Caco-2 (cell line): ENCODE measurements around the gene LSM10. TPM values are rescaled to one million over a fixed set of nuclear protein-coding genes. Genes with fewer than 3 reads are reported as not detected.

Experiments used
- BruUV-seq: library from RNA; stranded (reverse); fragments of 400-500 nt; replicated peaks from 2 replicates; lab custom pipeline; 2021; lab: Mats Ljungman, UMichigan
- CTCF ChIA-PET: fragments of 300-600 bp; sonication (Branson Sonifier 250); formaldehyde crosslinking; loops from one replicate; lab custom pipeline; 2022; ENCODE audit warnings: antibody characterized with exemption; lab: Charles Lee
- POLR2A ChIA-PET: fragments of 300-600 bp; sonication (Branson Sonifier 250); formaldehyde crosslinking; loops from one replicate; lab custom pipeline; 2022; ENCODE audit warnings: antibody characterized with exemption; lab: Charles Lee
- DNase-seq, 2 experiments: peaks; one replicate each; pipeline versions ENCODE4 v3.0.0 to v3.0.0-alpha.2; 2020 to 2022
- H3K27me3 ChIP-seq: replicated peaks from 2 replicates; pipeline ENCODE4 v1.6.0; 2011; ENCODE audit warnings: low read length; ENCODE audit not compliant: control insufficient read depth, insufficient read depth
- H3K36me3 ChIP-seq: 2 replicates; pipeline ENCODE4 v1.5.1; 2011; ENCODE audit warnings: low read length; ENCODE audit not compliant: control insufficient read depth, insufficient read depth
- H3K4me1 ChIP-seq: fragments of 250-450 bp; sonication (Bioruptor Pico); 2 replicates; pipeline ENCODE4 v1.5.1; 2020; ENCODE audit warnings: mild to moderate bottlenecking
- H3K4me3 ChIP-seq: 2 replicates; pipeline ENCODE4 v1.5.1; 2011; ENCODE audit warnings: low read depth, mild to moderate bottlenecking, control low read depth, low read length
- H3K9me3 ChIP-seq: fragments of 250-450 bp; sonication (Bioruptor Pico); 2 replicates; pipeline ENCODE4 v1.5.1; 2020; ENCODE audit warnings: mild to moderate bottlenecking, moderate library complexity
- H3K27ac Mint-ChIP-seq: one replicate; pipeline ENCODE4 v1.8.0; 2022; ENCODE audit warnings: mixed read lengths; ENCODE audit not compliant: unreplicated experiment
- H3K27me3 Mint-ChIP-seq: one replicate; pipeline ENCODE4 v1.8.0; 2022; ENCODE audit warnings: mixed read lengths; ENCODE audit not compliant: insufficient read depth, unreplicated experiment
- H3K36me3 Mint-ChIP-seq: one replicate; pipeline ENCODE4 v1.8.0; 2022; ENCODE audit warnings: mild to moderate bottlenecking, mixed read lengths; ENCODE audit not compliant: insufficient read depth, unreplicated experiment
- H3K4me1 Mint-ChIP-seq: one replicate; pipeline ENCODE4 v1.8.0; 2022; ENCODE audit warnings: low read depth, mixed read lengths; ENCODE audit not compliant: unreplicated experiment
- H3K4me3 Mint-ChIP-seq: one replicate; pipeline ENCODE4 v1.8.0; 2022; ENCODE audit warnings: mild to moderate bottlenecking, moderate library complexity, mixed read lengths; ENCODE audit not compliant: unreplicated experiment
- H3K9me3 Mint-ChIP-seq: one replicate; pipeline ENCODE4 v1.8.0; 2022; ENCODE audit warnings: mixed read lengths; ENCODE audit not compliant: unreplicated experiment
- CTCF ChIP-seq, 2 experiments: fragments of 200-600 bp in 1 of 2; IDR thresholded peaks; 1 replicate in 1 of 2; 2 replicates in 1 of 2; pipeline versions ENCODE4 v1.5.1 to v1.8.0; 2011 to 2022; ENCODE audit warnings: antibody characterized with exemption in 1 of 2, control low read depth in 1 of 2, inconsistent platforms in 1 of 2, low read depth in 1 of 2, low read length in 1 of 2, mild to moderate bottlenecking in 1 of 2, moderate library complexity in 1 of 2; ENCODE audit not compliant: insufficient read depth in 1 of 2, severe bottlenecking in 1 of 2, unreplicated experiment in 1 of 2
- intact Hi-C: fragments of 100-400 bp; cut with micrococcal nuclease; formaldehyde crosslinking; loops from one replicate; pipeline ENCODE4 v1.10.0; 2022; ENCODE audit not compliant: unreplicated experiment
- total RNA-seq: library from RNA; stranded (reverse); gene quantifications from 2 replicates; pipeline ENCODE4 v1.2.3, GENCODE V29; 2022

Gene LSM10
- total RNA-seq, 1 experiment from 2014 or later: 20.7 TPM

- DNase-seq: no peak
- Histone ChIP-seq H3K27me3 (no peaks in the 10 kb centered on the region), H3K4me1 (peaks cover 15% of the 10 kb centered on the region; the same call in 1 of the 2 replicates), H3K4me3 (no peak overlapping the region), H3K36me3 (no peaks in the 10 kb centered on the region; the same call in 1 of the 2 replicates), H3K9me3 (no peaks in the 10 kb centered on the region)
- Mint-ChIP-seq H3K4me1 (peaks cover 14% of the 10 kb centered on the region), H3K27me3 (no peaks in the 10 kb centered on the region), H3K9me3 (no peaks in the 10 kb centered on the region), H3K27ac (no peak overlapping the region), H3K4me3 (no peak overlapping the region), H3K36me3 (peaks cover 17% of the 10 kb centered on the region)
- BruUV-seq: no TSS peak
- CTCF ChIA-PET: no interaction called here
- TF ChIP-seq CTCF (IDR thresholded peaks at IDR 0.05; ENCODE audit: insufficient read depth in 1 of 2, low read depth in 1 of 2, low read length in 1 of 2, severe bottlenecking in 1 of 2, unreplicated experiment in 1 of 2): no peak
- intact Hi-C loops: loop anchor here (5.0 to 10.0 kb wide), 2 partner anchors 33 to 164 kb away; partner anchors contain the start of gene THRAP3
- POLR2A ChIA-PET: no interaction called here
These were observed 8.4 kb downstream of the LSM10 start for GRCh38 chr1:36389261-36389660.

GRCh38 chr1:36387141-36387949 lies 10.4 kb downstream of the LSM10 start:
- no peak for TF ChIP-seq CTCF (IDR thresholded peaks at IDR 0.05; ENCODE audit: insufficient read depth in 1 of 2, low read depth in 1 of 2, low read length in 1 of 2, severe bottlenecking in 1 of 2, unreplicated experiment in 1 of 2)
- H3K27ac Mint-ChIP-seq: peak overlapping the region; percentile 100
- H3K9me3 Mint-ChIP-seq: no peaks in the 10 kb centered on the region
- ChIA-PET POLR2A (interaction anchor here (0.8 to 1.7 kb wide), 7 partner anchors 10 to 164 kb away, joined by 3 to 26 read pairs (median 5); partner anchors contain the start of genes LSM10, MRPS15, OSCP1 and SH3D21), CTCF (no interaction called here)
- Histone ChIP-seq H3K27me3 (no peaks in the 10 kb centered on the region), H3K4me3 (peak overlapping the region; percentile 35), H3K36me3 (no peaks in the 10 kb centered on the region; the same call in 1 of the 2 replicates), H3K9me3 (no peaks in the 10 kb centered on the region), H3K4me1 (peaks cover 16% of the 10 kb centered on the region; the same call in 1 of the 2 replicates)
- peak overlapping the region; percentile 79 for H3K4me3 Mint-ChIP-seq
- intact Hi-C loops: loop anchor here (5.0 to 10.0 kb wide), 2 partner anchors 35 to 163 kb away; partner anchors contain the start of gene THRAP3
- H3K36me3 Mint-ChIP-seq: peaks cover 24% of the 10 kb centered on the region
- peaks cover 26% of the 10 kb centered on the region for H3K4me1 Mint-ChIP-seq
- H3K27me3 Mint-ChIP-seq: no peaks in the 10 kb centered on the region
- DNase-seq: no peak
- BruUV-seq: no TSS peak
